Heart left ventricle (tissue), 13 donors: Measurements from ENCODE around the gene YIPF4.

Source experiments
- POLR2A ChIP-seq, 2 donors: fragments of 450-650 bp; IDR thresholded peaks; one replicate each; pipeline ENCODE4 v1.6.1; 2017; ENCODE audit warnings: antibody characterized with exemption in 2 of 2, mild to moderate bottlenecking in 2 of 2, moderate library complexity in 2 of 2
- TF ChIP-seq, protein P1 (sequence below), 12 donors: fragments of 200-600 bp; sonication (generic) in 4 of 12; IDR thresholded peaks; one replicate each; pipeline versions ENCODE4 v1.5.0 to v1.8.0; 2018 to 2022; ENCODE audit warnings: antibody characterized with exemption in 12 of 12, mild to moderate bottlenecking in 5 of 12
- donor health status: ischemic (EF 13 %, LVEDD 7.1; RV severe dilation, severe dysfunction).
- donor health status: DM: no; HTN: yes; CAD: no.
- donor health status: DM: no; HTN: no; CAD: no.
- donor health status: ischemic (EF 25% LVEDD 6.9; RV normal size, moderate dysfunction).
- donor health status: ischemic (EF 25% LVEDD 5.7; RV mildly dilated, moderate dysfunction).
- donor health status: ischemic (EF 35%, LVEDD 5.7; RV mildly dilated, moderate dysfunction).
- donor health status: nonischemic (EF 11% LVEDD 7.7; RV severe dilation, severe dysfunction).
- donor health status: DM: yes; HTN: yes; CAD: no.
- donor health status: PGD.
- donor health status: ischemic (EF 29% LVEDD 5.4; RV normal size, mild dysfunction).
- donor health status: nonischemic (EF 23%, LVEDD 6.1; RV moderate dilation, normal function).

- TF ChIP-seq POLR2A (IDR thresholded peaks at IDR 0.05) = no peak
- TF ChIP-seq, protein P1, sequence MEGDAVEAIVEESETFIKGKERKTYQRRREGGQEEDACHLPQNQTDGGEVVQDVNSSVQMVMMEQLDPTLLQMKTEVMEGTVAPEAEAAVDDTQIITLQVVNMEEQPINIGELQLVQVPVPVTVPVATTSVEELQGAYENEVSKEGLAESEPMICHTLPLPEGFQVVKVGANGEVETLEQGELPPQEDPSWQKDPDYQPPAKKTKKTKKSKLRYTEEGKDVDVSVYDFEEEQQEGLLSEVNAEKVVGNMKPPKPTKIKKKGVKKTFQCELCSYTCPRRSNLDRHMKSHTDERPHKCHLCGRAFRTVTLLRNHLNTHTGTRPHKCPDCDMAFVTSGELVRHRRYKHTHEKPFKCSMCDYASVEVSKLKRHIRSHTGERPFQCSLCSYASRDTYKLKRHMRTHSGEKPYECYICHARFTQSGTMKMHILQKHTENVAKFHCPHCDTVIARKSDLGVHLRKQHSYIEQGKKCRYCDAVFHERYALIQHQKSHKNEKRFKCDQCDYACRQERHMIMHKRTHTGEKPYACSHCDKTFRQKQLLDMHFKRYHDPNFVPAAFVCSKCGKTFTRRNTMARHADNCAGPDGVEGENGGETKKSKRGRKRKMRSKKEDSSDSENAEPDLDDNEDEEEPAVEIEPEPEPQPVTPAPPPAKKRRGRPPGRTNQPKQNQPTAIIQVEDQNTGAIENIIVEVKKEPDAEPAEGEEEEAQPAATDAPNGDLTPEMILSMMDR (IDR thresholded peaks at IDR 0.05) = no peak
Measured at GRCh38 chr2:32264422-32265105, 13.1 kb upstream of the YIPF4 start, which contains the start of gene NLRC4.
